Hepatocyte (in vitro differentiated cells): ENCODE measurements around the gene NME3. TPM values are rescaled to one million over a fixed set of nuclear protein-coding genes. Genes with fewer than 3 reads are reported as not detected.

Experiments
- DNase-seq: peaks from one replicate; pipeline ENCODE4 v3.0.0-alpha.2; 2016; ENCODE audit warnings: low spot score
- H2AFZ ChIP-seq: fragments of 200-600 bp; sonication (generic); 2 replicates; pipeline ENCODE4 v1.6.0; 2016; ENCODE audit warnings: antibody characterized with exemption, mild to moderate bottlenecking
- H3K27ac ChIP-seq: fragments of 200-600 bp; sonication (generic); 2 replicates; pipeline ENCODE4 v1.5.1; 2016; ENCODE audit warnings: mild to moderate bottlenecking
- H3K27me3 ChIP-seq: fragments of 200-600 bp; sonication (generic); 2 replicates; pipeline ENCODE4 v1.6.1; 2016
- H3K36me3 ChIP-seq: fragments of 200-600 bp; sonication (generic); replicated peaks from 2 replicates; pipeline ENCODE4 v1.5.1; 2016; ENCODE audit warnings: low read depth; ENCODE audit not compliant: insufficient read depth
- H3K4me1 ChIP-seq: fragments of 200-600 bp; sonication (generic); 2 replicates; pipeline ENCODE4 v1.5.1; 2016; ENCODE audit warnings: mild to moderate bottlenecking, moderate library complexity; ENCODE audit not compliant: insufficient read depth
- H3K4me2 ChIP-seq: fragments of 200-600 bp; sonication (generic); 2 replicates; pipeline ENCODE4 v1.6.0; 2016
- H3K4me3 ChIP-seq: fragments of 200-600 bp; sonication (generic); 2 replicates; pipeline ENCODE4 v1.5.1; 2016; ENCODE audit warnings: mild to moderate bottlenecking
- H3K79me2 ChIP-seq: fragments of 200-600 bp; sonication (generic); 2 replicates; pipeline ENCODE4 v1.6.0; 2017; ENCODE audit warnings: mild to moderate bottlenecking
- H3K9me2 ChIP-seq: fragments of 200-600 bp; sonication (generic); replicated peaks from 2 replicates; pipeline ENCODE4 v1.6.0; 2017; ENCODE audit warnings: mild to moderate bottlenecking; ENCODE audit not compliant: insufficient read depth
- H3K9me3 ChIP-seq: fragments of 200-600 bp; sonication (generic); 2 replicates; pipeline ENCODE4 v1.5.1; 2016; ENCODE audit warnings: low read depth, mild to moderate bottlenecking
- H4K20me1 ChIP-seq: fragments of 200-600 bp; sonication (generic); 2 replicates; pipeline ENCODE4 v1.6.0; 2016; ENCODE audit warnings: mild to moderate bottlenecking; ENCODE audit not compliant: insufficient read depth, poor library complexity, severe bottlenecking
- EZH2 ChIP-seq: fragments of 200-600 bp; sonication (generic); IDR thresholded peaks from 2 replicates; pipeline ENCODE4 v1.6.1; 2016; ENCODE audit warnings: antibody characterized with exemption, mild to moderate bottlenecking, borderline replicate concordance
- EZH2phosphoT487 ChIP-seq: fragments of 200-600 bp; sonication (generic); IDR thresholded peaks from one replicate; pipeline ENCODE4 v1.6.1; 2018; ENCODE audit warnings: antibody characterized with exemption, mild to moderate bottlenecking, low read depth, moderate library complexity; ENCODE audit not compliant: unreplicated experiment, severe bottlenecking
- WGBS: methylation state at CpG from one replicate; pipeline ENCODE4 v1.1.6; 2016; ENCODE audit warnings: low lambda C conversion rate; ENCODE audit errors: missing lambda C conversion rate; 5-methylcytosine and 5-hydroxymethylcytosine counted together
- polyA plus RNA-seq: library from polyadenylated mRNA; unstranded; fragments of >200 nt; fragmentation: Nextera tagmentation; extraction: Ambion mirVana; gene quantifications from 2 replicates; pipeline ENCODE4 v1.2.1, GENCODE V29; 2016
- total RNA-seq: library from RNA; depleted of rRNA; stranded (reverse); fragments of >200 nt; gene quantifications from 2 replicates; pipeline ENCODE4 v1.2.3, GENCODE V29; 2014
- TF ChIP-seq, protein P1 (sequence below): fragments of 200-600 bp; sonication (generic); IDR thresholded peaks from 2 replicates; pipeline ENCODE4 v1.5.1; 2016; ENCODE audit warnings: antibody characterized with exemption, mild to moderate bottlenecking; ENCODE audit not compliant: poor library complexity

NME3 gene
- total and polyA plus RNA-seq, 2 experiments from 2014 or later, result 34.8 to 86.6 TPM

DNA sequence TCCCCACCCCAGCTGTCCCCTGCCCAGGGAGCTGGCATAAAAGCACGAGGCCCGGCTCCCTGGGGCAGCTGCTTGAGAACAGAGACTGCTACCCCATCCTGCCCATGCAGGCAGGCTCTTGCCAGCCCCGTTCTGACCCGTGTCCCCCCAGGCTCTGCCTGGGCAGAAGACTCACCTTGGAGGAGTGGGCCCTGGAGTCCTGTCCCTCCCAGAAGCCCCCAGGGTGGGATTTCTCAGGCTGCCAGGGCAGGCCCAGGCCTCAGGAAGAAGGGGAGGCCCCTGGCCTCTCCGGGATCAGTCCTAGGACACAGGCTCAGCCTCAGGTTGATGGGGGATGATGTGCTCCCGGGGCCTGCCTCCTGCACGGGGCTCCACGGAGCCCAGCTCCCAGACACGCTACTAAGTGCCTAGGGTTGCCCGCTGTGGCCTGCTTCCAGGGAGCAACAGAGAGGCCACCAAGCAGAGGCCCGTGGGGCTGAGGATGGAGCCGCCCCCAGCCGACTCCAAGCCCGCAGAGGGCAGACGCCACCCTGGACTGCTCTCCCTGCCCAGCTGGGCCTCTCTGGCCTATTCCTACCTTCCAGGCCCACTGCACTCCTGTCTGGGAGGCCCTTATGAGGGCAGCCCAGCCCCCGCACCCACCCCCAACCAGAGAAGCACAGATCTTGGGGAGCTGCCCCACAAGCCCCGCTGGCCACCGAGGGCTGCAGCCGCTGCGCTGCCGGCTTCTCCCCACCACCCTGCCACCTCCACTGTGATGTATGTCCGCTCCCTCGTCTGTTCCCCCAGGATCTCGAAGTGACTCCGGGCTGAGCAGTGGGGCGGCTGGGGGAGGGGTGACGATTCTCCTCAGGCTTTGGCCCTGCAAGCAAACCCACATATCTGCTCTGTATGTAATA lies 1.7 kb downstream of the NME3 start:
- Histone ChIP-seq H3K4me2 (peak overlapping the region; percentile 100), H3K27ac (no peak overlapping the region), H2AFZ (no peak overlapping the region), H3K4me3 (no peak overlapping the region), H3K79me2 (peaks cover 25% of the 10 kb centered on the region), H4K20me1 (peaks cover 20% of the 10 kb centered on the region), H3K9me2 (no peaks in the 10 kb centered on the region), H3K4me1 (peaks cover 25% of the 10 kb centered on the region), H3K27me3 (no peaks in the 10 kb centered on the region), H3K9me3 (no peaks in the 10 kb centered on the region), H3K36me3 (no peaks in the 10 kb centered on the region)
- DNase-seq, result no peak
- 90% methylated on average over 27 of the region's 27 CpGs for WGBS
- TF ChIP-seq, protein P1, sequence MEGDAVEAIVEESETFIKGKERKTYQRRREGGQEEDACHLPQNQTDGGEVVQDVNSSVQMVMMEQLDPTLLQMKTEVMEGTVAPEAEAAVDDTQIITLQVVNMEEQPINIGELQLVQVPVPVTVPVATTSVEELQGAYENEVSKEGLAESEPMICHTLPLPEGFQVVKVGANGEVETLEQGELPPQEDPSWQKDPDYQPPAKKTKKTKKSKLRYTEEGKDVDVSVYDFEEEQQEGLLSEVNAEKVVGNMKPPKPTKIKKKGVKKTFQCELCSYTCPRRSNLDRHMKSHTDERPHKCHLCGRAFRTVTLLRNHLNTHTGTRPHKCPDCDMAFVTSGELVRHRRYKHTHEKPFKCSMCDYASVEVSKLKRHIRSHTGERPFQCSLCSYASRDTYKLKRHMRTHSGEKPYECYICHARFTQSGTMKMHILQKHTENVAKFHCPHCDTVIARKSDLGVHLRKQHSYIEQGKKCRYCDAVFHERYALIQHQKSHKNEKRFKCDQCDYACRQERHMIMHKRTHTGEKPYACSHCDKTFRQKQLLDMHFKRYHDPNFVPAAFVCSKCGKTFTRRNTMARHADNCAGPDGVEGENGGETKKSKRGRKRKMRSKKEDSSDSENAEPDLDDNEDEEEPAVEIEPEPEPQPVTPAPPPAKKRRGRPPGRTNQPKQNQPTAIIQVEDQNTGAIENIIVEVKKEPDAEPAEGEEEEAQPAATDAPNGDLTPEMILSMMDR, result no peak
- TF ChIP-seq EZH2phosphoT487 (no peak), EZH2 (no peak)

DNA sequence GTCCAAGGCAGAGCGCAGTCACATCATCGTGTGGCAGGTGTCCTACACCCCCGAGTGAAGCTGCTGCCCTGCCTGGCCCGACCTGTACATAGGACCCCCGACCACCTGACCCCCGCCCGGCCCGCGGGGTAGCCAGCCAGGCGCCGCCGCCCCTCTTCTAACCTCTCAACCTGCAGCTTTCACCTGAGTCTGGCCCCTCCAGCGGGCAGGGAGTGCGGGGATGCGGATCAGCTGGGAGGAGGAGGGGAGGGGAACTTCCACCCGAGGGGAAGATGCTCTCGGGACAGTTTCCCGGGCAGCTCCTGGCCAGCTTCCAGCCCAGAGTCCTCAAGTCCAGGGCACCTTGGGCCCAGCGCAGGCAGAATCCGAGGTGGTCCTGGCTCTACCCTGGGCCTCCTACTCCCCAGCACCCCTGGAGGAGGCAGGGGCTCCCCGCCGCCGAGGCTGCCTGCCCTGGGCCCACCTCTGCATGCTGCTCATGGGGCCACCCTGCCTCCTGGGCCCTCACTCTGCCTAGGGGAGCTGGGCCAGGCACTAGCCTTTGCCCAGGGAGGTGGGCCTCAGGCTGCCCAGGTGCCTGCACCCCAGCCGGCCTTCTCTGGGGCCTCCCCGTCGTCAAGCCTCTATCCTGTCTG lies 2.5 kb downstream of the NME3 start:
- Histone ChIP-seq H3K27me3 (no peaks in the 10 kb centered on the region), H3K27ac (no peak overlapping the region), H3K36me3 (no peaks in the 10 kb centered on the region), H3K9me3 (no peaks in the 10 kb centered on the region), H3K4me2 (no peak overlapping the region), H3K4me1 (peaks cover 18% of the 10 kb centered on the region), H3K4me3 (no peak overlapping the region), H3K79me2 (peaks cover 17% of the 10 kb centered on the region), H4K20me1 (peaks cover 12% of the 10 kb centered on the region), H2AFZ (no peak overlapping the region), H3K9me2 (no peaks in the 10 kb centered on the region)
- TF ChIP-seq EZH2phosphoT487 (no peak), EZH2 (no peak)
- TF ChIP-seq, protein P1, result no peak
- 90% methylated on average over 9 of the region's 26 CpGs for WGBS
- no peak for DNase-seq

DNA sequence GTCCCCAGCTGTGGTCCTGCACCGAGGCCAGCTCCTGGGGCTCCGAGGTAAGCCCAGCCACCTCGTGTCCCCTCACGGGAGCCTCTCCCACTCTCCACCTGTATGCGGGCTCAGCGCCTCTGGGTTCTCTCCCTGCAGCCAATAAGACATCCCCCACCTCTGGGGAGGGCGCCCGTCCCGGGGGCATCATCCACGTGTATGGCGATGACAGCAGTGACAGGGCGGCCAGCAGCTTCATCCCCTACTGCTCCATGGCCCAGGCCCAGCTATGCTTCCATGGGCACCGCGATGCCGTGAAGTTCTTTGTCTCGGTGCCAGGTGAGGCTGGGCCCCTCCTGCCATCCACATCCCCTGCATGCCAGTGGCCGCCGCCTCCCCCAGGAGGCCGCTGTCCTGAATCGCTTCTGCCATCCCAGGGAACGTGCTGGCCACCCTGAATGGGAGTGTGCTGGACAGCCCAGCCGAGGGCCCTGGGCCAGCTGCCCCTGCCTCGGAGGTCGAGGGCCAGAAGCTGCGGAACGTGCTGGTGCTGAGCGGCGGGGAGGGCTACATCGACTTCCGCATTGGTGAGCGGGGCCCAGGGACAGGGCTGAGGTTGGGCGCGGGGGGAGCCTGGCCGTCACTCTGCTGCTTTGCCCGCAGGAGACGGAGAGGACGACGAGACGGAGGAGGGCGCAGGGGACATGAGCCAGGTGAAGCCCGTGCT lies 3.1 kb downstream of the NME3 start:
- Histone ChIP-seq H3K4me1 (peaks cover 17% of the 10 kb centered on the region), H3K36me3 (no peaks in the 10 kb centered on the region)

More for the DNA sequence above, 3.1 kb downstream of the NME3 start:
- Histone ChIP-seq H3K79me2 (peaks cover 13% of the 10 kb centered on the region), H3K9me3 (no peaks in the 10 kb centered on the region), H3K4me3 (no peak overlapping the region), H3K27ac (no peak overlapping the region), H2AFZ (no peak overlapping the region), H4K20me1 (peaks cover 7% of the 10 kb centered on the region), H3K4me2 (no peak overlapping the region), H3K9me2 (no peaks in the 10 kb centered on the region), H3K27me3 (no peaks in the 10 kb centered on the region)
- DNase-seq, result no peak
- no peak for TF ChIP-seq EZH2phosphoT487
- TF ChIP-seq EZH2, result no peak
- TF ChIP-seq, protein P1, result no peak
- 92% methylated on average over 31 of the region's 41 CpGs for WGBS
